GM08714 (cell line): ENCODE results near the gene NDFIP2.

Experiments
- H3K4me3 ChIP-seq: fragments of 200-500 bp; sonication (Bioruptor generic); 2 replicates; pipeline ENCODE4 v1.5.1; 2014; ENCODE audit warnings: mild to moderate bottlenecking, low read length, inconsistent platforms
- ZNF274 ChIP-seq: IDR thresholded peaks from 2 replicates; pipeline ENCODE4 v1.6.1; 2012; ENCODE audit warnings: mild to moderate bottlenecking, low read depth, low read length

NDFIP2 gene

DNA sequence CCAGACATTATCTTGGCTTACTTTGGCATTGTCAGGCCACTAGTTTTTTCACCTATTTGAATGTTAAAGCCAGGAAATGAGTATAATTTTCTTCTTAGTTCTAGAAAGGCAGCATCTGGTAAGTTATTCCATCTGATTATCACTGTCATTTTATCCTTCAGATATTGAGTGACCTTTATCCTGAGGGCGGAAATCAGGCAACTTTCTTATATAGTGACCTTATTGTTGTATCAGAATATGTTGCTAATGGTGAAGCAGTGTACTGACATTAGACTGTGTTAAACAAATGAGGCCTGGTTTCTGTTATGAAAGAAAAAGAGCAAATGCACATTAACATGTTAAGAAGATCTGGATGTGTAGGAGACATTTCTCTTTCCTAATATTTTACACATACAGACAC lies 5.4 kb upstream of the NDFIP2 start:
- no peak for TF ChIP-seq ZNF274
- no peak overlapping the region for H3K4me3 ChIP-seq

DNA sequence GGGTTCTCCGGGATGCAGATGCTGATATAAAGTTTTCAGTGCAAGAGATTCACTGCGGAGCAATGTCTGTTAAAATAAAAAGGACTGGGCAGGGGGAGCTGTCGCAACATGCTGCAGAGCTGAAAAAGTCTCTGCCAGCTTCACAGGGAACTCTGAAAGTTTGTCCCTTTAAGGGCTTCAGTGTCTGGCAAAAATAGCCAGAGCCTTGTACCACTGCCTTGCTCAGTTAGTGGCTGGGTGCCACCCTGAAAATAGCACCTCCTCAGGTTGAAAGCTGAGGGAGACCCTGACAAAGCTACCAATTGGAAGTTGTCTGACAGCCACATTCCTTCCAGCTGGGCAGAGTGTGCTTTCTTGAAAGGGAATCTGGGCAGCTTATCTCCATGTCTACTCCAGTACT lies 3.0 kb upstream of the NDFIP2 start:
- TF ChIP-seq ZNF274 = no peak
- H3K4me3 ChIP-seq = no peak overlapping the region

DNA sequence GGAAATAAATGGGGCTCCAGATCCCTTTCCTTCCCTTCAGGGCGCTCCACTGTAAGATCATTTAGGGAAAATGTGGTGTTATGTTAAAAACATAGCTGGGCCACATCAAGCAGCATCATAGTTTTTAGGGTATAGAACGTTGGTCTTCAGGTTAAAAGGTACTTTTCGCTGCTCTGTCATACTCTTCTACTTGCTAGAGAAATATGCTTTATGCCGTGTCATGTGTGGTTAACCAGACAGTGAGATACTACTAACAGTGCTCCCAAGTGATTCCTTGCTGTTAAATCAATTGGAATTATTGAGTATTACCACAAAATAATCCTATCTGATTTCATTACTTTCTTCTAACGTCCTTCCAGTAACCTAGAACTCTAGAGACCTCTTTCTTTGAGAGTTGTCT lies 1.1 kb upstream of the NDFIP2 start:
- H3K4me3 ChIP-seq = no peak overlapping the region
- no peak for TF ChIP-seq ZNF274

DNA sequence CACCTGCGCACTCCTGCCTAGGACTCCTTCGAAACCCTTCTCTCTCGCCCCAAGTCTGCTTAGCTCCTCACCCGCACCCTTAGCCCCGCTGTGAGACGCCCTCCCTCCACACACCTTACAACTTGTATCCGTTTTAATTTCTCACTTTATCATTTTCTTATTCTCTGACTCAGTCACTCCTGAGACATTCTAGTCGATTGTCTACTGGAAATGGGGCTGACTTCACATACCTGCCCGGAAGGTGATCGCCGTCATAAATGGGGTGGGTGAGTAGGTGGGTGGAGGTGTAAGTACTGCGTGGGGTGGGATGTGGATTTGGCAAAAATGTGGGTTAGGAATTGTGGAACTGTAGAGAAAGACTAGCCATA lies 714 bp downstream of the NDFIP2 start:
- peak overlapping the region; percentile 95 for H3K4me3 ChIP-seq
- no peak for TF ChIP-seq ZNF274

DNA sequence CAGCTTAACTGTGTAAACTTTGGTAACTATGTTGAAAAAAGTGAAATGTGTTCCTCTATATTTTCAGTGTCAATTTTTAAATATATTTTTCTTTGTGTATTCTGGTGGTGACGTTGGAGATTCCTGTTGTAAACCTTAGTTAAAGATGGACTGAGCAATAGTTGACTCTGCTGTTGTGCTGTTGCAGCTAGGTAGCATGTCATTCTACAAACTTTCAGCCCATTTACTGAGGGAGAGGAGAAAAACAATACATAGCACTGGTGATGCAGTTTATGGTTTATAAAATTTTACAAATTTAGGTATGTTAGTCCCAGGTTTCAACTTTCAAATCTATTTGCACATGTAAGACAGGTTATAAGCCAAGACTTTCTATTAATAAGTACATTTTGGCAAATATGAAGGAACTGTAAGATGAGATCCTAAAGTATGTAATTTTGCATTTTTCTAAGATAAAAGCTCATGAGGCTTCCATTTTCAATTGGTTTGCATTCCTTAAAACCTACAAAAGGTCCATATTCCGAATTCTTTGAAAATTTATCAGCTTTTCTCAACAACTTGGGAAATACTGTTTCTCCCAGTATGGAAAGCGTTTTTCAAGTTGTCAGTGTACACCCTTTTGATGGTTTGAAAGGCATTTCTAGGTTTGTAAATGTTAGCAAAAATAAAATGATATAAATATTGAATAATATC lies 1.5 kb downstream of the NDFIP2 start:
- H3K4me3 ChIP-seq = peak overlapping the region; percentile 95; the same call in 1 of the 2 replicates
- TF ChIP-seq ZNF274 = no peak

DNA sequence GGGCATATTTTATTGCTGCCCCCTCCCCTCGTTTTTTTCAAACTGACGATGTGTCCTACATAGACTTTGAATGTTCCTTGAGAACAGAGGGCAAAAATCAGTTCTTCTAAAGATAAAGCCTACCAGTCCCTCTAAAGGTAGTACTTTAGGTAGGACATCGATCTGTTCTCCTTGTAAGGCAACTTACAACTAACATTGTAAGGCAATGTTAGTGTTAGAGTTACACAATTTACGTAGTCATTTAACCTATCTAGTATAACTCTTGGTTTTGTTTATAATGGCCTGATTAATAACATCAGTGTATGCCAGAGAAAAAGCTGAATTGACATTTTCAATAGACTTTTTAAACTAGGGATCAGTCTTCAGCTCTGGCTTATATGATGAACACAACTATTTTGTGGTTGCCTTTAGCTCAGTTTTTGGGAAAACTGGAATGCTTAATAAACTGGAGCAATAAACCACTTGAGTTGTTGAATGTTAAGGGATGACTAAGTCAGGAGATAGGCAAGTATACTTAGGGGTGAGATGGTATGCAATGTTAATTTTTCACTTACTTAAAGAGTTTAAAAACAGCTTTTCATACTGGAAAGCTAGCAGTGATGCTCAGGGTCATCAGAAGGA lies 2.2 kb downstream of the NDFIP2 start:
- no peak overlapping the region for H3K4me3 ChIP-seq
- TF ChIP-seq ZNF274 = no peak

DNA sequence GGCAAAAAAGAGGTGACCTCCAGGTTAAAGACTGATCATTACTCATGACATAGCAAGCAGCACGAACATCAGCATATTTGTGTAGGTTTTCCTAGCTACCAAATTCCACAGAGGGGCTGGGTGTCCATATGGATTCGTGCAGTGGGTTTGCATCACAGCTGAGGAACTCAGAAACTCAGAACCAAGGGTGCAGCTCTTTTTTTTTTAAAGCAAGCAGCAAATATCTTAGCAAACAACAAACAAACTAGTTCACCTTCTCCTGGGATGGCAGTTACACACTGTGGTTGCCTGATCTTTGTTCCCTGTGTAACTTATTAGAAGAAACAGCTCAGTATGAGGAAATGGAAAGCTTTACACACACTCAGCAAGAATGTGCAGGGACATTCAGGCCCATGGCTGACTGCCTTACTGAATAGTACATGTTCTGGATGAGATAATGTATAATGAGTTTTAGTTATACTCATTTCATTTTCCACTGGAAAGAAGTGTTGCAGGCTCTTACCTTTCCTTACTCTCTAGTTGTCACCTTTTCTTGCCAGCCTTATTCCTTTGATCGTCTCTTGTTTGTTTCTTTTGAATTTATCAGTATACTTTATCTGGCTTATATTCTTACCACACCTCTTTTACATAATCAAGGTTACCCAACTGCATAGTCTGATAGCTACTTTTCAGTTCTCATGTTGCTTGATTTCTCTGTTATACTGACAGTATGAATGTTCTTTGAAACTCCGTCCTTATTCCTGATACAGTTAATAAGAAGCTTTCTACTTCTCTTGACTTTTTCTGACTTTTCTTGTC lies 4.3 kb downstream of the NDFIP2 start:
- no peak for TF ChIP-seq ZNF274
- no peak overlapping the region for H3K4me3 ChIP-seq

DNA sequence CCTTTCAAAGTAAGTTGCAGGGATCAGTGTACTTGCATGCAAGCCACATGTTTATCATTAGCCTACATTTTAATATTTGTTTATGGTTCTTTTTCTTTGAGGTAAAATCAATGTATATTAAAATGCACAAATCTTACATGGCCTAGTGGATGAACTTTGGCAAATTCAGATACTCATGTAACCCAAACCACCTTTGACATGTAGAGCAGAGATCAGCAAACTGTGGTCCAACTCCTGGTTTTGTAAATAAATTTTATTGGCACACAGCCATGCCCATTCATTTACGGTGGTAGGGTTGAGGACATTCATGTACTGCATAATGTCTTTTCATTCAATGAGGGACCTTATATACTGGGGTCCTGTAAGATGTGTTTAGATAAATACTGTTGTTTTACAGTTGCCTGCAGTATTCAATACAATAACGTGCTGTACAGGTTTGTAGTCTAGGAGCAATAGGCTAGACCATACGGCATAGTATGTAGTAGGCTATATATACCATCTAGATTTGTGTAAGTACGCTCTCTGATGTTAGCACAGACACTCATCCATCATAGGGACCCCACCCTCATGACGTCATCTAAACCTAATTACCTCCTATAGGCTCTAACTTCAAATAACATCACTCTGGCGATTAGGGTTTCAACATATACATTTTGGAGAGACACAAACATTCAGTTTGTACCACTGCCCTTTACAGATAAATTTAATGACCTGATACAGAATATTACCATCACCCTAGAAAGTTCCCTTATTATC lies 5.7 kb downstream of the NDFIP2 start:
- H3K4me3 ChIP-seq = no peak overlapping the region
- TF ChIP-seq ZNF274 = no peak

DNA sequence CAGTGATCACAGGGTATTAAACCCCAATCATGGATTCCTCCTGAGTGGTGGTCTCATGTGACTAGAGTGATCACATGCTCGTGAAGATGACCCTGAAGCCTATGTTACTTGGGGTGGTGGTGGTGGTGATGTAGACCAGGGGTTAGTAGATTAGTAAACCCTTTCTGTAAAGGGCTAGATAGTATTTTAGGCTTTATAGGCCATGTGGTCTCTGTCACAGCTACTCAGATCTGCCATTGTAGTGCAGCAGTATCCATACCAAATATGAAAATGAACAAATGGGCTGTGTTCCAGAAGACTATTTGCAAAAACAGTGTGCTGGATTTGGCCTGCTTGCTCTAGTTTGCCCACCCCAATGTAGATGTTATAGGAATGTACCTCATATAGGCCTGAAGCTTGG lies 9.4 kb downstream of the NDFIP2 start:
- TF ChIP-seq ZNF274 = no peak
- H3K4me3 ChIP-seq = no peak overlapping the region

DNA sequence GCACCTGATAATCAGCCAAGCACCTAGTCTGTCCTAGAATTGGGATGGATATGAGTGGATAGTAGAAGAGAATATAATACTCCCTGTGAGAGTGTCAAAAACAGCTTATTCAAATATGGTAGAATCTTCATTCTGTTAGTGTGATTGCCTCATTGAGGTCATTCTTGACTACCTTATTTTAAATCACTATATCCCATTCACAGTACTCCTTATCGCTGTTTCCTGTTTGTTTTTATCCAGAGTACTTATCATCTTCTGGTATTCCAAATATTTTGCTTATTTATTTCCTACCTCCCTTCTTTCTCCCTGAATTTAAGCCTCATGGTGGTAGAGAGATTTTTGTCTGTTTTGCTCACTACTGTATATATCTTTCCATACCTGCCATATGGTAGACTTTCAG lies 9.9 kb downstream of the NDFIP2 start:
- H3K4me3 ChIP-seq = no peak overlapping the region
- TF ChIP-seq ZNF274 = no peak

DNA sequence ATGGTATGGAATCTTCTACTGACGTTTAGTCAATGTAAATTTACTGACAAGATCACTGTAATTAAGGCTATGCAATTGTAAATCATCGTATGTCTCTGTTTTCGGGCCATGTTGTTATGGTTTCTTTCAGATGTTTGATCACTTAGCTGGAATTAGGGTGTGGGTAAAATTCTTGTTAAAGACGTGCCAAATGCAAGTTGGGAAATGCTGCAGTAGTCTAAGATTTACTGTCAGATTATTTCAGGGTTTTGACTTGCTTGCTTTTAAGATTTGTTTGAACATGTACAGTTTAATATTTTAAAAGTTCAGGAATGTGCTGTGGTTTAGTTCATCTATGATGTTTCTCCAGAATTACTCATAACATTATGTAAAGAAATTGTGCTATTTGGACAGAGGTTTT lies 10.8 kb downstream of the NDFIP2 start:
- TF ChIP-seq ZNF274 = no peak
- H3K4me3 ChIP-seq = no peak overlapping the region

DNA sequence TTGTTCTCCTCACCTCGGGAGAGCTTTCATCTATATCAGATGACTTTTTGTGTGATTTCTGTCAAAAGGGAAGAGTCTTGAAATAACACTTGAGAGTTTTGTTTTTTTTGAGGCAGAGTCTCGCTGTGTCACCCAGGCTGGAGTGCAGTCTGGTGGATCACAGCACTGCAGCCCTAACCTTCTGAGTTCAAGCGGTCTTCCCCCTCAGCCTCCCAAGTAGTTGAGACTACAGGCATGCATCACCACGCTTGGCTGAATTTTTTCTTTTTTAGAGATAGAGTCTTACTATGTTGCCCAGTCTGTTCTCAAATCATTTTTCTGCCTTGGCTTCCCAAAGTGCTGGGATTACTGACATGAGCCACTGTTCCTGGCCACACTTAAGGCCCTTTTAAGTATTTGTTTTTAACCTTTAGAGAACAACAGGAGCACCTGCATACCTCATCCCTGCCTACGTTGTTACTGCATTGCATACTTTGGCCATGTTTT lies 11.4 kb downstream of the NDFIP2 start:
- no peak for TF ChIP-seq ZNF274
- H3K4me3 ChIP-seq = no peak overlapping the region

DNA sequence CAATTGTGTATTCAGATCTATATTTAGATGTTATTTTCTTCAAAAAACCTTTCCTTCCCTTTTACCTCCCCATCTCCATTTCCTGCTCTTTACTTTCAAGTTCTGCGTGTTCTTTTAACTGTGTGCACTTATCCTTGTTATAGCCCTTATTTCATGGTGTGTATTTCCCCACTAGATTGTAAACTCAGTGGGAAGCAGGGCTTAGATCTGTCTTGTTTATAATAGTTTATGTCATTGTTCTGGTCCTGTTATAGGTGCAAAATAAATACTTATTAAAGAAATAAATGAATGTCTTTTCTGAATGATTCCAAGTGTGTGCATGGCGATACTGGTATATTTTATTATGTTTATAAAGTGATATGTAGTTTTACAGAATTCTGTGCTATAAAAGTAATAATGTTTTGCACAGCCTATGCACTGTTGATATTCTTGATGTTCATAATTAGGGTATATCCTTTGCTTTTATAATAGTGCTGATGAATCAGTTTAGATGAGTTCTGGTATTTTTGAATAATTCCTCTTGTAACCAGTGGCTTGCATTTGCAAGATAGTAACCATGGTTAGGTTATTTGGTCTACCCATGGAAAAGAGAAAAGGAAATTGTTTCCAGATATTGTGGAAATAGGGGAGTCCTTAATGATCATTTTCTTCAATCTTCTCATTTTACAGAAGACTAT lies 12.1 kb downstream of the NDFIP2 start:
- no peak overlapping the region for H3K4me3 ChIP-seq
- TF ChIP-seq ZNF274 = no peak

DNA sequence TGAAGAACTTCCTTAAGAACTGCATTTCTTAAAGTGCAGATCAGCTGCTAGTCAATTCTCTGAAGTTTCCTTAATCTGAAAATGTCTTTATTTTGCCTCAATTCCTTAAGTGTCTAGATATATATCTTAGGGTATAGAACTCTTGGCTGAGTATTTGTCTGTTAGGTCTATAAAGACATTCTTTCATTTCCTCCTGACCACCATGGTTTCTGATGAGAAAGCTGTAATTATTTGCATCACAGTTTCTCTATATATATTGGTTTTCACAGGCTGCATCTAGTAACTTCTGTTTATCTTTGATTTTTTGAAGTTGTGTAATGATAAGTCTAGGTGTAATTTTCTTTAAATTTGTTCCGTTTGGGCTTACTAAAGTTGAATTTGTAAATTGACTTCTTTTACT lies 15.2 kb downstream of the NDFIP2 start:
- no peak overlapping the region for H3K4me3 ChIP-seq
- TF ChIP-seq ZNF274 = no peak
